A549 treated with CORT108297 at 1 μM for 4 hours (cell line): Measurements from ENCODE around the gene SLC28A3. TPM values are rescaled to one million over a fixed set of nuclear protein-coding genes. Genes with fewer than 3 reads are reported as not detected.

Experiments
- total RNA-seq: library from RNA; stranded (reverse); fragments of 200-300 nt; extraction: Qiagen RNA extraction; gene quantifications from 5 replicates; pipeline ENCODE4 v1.2.3, GENCODE V29; 2022

SLC28A3 gene
- 0.01 TPM in 1 of 5 replicates, not detected in the others for total RNA-seq

GRCh38 chr9:84340535-84340934 is at the start of gene SLC28A3:
SLC28A3 (minus strand) TSS chr9:84340758; CDS start chr9:84340633, 125 bp downstream.

